GM06990 (cell line): ENCODE results near the gene EIPR1.

ENCODE experiments used
- DNase-seq: peaks from one replicate; pipeline ENCODE4 v3.0.0-alpha.2; 2011; ENCODE audit not compliant: insufficient read length; ENCODE audit errors: extremely low read depth
- H3K27me3 ChIP-seq: replicated peaks from 2 replicates; pipeline ENCODE4 v1.6.0; 2011; ENCODE audit warnings: low read length; ENCODE audit not compliant: control insufficient read depth, insufficient read depth
- H3K36me3 ChIP-seq: 2 replicates; pipeline ENCODE4 v1.5.1; 2011; ENCODE audit warnings: low read length; ENCODE audit not compliant: control insufficient read depth, insufficient read depth
- H3K4me3 ChIP-seq: replicated peaks from 2 replicates; pipeline ENCODE4 v1.5.1; 2011; ENCODE audit warnings: low read depth, mild to moderate bottlenecking, control low read depth, low read length
- TF ChIP-seq, protein P1 (sequence below): IDR thresholded peaks from 2 replicates; pipeline ENCODE4 v1.5.1; 2011; ENCODE audit warnings: low read length, control low read depth, mild to moderate bottlenecking, inconsistent platforms; ENCODE audit not compliant: insufficient read depth, poor library complexity, severe bottlenecking

EIPR1 gene

DNA sequence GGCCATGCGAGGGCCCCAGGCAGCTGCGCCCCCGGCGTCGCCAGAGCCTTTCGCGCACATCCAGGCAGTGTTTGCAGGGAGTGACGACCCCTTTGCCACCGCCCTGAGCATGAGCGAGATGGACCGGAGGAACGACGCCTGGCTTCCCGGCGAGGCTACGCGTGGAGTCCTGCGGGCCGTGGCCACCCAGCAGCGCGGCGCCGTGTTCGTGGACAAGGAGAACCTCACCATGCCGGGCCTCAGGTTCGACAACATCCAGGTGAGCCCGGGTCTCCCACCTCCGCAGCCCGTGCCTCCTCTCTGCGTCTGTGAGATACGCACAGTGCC lies 10.8 kb upstream of the EIPR1 start:
- Histone ChIP-seq H3K4me3 (no peak overlapping the region), H3K36me3 (peaks cover 12% of the 10 kb centered on the region), H3K27me3 (no peaks in the 10 kb centered on the region)
- DNase-seq, result no peak
- TF ChIP-seq, protein P1, sequence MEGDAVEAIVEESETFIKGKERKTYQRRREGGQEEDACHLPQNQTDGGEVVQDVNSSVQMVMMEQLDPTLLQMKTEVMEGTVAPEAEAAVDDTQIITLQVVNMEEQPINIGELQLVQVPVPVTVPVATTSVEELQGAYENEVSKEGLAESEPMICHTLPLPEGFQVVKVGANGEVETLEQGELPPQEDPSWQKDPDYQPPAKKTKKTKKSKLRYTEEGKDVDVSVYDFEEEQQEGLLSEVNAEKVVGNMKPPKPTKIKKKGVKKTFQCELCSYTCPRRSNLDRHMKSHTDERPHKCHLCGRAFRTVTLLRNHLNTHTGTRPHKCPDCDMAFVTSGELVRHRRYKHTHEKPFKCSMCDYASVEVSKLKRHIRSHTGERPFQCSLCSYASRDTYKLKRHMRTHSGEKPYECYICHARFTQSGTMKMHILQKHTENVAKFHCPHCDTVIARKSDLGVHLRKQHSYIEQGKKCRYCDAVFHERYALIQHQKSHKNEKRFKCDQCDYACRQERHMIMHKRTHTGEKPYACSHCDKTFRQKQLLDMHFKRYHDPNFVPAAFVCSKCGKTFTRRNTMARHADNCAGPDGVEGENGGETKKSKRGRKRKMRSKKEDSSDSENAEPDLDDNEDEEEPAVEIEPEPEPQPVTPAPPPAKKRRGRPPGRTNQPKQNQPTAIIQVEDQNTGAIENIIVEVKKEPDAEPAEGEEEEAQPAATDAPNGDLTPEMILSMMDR, result no peak

DNA sequence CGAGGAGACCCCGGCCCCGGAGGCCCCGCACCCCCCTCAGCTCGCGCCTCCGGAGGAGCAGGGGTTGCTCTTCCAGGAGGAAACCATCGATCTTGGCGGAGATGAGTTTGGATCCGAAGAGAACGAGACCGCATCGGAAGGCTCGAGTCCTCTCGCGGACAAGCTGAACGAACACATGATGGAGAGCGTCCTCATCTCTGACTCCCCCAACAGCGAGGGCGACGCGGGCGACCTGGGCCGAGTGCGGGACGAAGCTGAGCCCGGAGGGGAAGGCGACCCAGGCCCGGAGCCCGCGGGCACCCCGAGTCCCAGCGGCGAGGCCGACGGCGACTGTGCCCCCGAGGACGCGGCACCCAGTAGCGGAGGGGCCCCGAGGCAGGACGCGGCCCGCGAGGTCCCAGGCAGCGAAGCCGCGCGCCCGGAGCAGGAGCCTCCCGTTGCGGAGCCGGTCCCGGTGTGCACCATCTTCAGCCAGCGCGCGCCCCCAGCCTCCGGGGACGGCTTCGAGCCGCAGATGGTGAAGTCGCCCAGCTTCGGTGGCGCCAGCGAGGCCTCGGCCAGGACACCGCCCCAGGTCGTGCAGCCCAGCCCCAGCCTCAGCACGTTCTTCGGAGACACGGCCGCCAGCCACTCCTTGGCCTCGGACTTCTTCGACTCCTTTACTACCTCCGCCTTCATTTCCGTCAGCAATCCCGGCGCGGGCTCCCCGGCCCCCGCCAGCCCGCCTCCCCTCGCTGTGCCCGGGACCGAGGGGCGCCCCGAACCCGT lies 10.2 kb upstream of the EIPR1 start:
- Histone ChIP-seq H3K27me3 (no peaks in the 10 kb centered on the region), H3K4me3 (no peak overlapping the region), H3K36me3 (peaks cover 12% of the 10 kb centered on the region)
- TF ChIP-seq, protein P1, result no peak
- no peak for DNase-seq

DNA sequence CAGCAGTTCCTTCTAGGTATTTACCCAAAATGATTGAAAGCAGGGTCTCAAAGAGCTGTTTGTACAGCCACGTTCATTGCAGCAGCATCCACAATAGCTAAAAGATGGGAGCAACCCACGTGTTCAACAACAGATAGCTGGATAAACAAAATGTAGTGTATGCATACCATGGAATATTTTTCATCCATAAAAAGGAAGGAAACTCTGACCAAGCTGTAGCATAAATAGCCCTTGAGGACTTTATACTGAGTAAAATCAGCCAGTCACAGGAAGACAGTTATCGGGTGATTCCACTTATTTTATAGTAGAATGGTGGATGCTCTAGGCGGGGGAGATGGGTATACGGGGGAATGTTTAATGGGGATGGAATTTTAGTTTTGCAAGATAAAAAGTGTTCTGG lies 9.4 kb upstream of the EIPR1 start:
- no peaks in the 10 kb centered on the region for H3K27me3 ChIP-seq
- DNase-seq, result no peak
- peaks cover 12% of the 10 kb centered on the region for H3K36me3 ChIP-seq
- no peak overlapping the region for H3K4me3 ChIP-seq
- TF ChIP-seq, protein P1, result no peak

DNA sequence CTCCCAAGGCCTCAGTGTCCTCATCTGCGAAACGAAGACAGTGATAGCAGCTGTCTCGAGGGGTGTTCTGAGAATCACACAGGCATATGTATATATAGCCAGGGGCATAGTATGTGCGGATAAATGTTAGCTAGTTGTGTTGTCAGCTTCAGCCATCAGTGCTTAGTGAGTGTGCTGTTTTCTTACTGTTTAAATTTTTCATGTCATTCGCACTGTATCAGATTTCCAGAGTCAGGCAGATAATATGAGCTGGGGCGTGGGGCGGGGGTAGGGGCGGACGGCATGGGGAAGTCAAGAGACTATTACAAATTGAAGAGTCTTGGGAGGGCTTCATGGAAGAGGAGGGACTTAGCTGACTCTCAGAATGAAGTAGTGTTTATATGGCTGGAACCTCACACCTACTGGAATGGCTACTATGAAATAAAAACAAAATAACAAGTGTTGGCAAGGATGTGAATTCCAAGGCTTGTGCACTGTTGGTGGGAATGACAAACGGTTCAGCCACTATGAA lies 8.9 kb upstream of the EIPR1 start:
- TF ChIP-seq, protein P1, result no peak
- Histone ChIP-seq H3K4me3 (no peak overlapping the region), H3K36me3 (peaks cover 12% of the 10 kb centered on the region), H3K27me3 (no peaks in the 10 kb centered on the region)
- DNase-seq, result no peak

DNA sequence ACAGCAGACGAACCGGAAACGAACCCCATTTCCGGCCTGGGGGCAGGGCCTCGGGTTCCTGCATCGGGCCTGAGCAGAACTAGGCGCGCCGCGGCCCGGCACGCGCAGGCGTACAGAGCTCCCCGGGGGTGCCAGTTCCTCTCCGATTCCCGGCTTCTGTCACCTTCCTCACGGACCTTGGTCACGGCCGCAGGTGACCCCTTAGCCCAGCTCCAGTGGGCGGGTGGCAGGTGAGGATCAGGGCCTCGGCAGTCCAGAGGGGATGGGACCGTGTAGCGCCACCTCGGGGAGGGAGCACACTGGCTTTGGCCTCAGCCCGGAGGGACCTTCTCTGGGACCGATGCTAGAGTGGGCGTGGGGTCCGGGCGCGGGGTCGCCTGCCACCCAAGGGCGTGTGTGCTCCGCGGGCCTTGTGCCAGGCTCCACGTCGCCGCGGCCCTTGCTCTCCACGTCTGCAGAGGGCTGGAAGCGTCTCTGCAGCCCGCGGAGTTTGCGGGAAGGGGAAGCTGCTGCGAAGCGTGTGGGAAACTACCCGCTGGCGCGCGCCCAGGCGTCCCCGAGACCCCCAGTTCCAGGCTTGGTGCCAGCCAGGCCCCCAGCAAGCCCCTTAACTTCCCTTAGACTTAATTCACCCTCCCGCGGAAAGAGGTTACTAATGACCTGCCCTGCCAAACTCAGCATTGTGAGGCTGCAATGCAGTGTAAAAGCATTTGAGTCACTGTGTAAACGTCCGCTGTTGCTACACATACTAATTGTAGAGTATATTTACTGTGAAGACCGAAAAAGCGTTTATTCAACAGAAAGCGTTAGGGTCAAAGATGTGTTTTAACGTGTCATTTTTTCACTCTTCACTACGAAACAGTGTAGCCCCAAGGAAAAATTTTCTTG lies 2.3 kb upstream of the EIPR1 start, which contains the start of gene TRAPPC12:
Gene TRAPPC12, plus strand, starts transcription at position 48 of the 888 bp plus-strand sequence. CDS start 7,930 bp downstream, outside the sequence.
- no peaks in the 10 kb centered on the region for H3K27me3 ChIP-seq
- no peaks in the 10 kb centered on the region for H3K36me3 ChIP-seq
- TF ChIP-seq, protein P1, result peak; percentile 71
- H3K4me3 ChIP-seq, result peak within 1 kb of the TSS; percentile 87
- DNase-seq, result peak; percentile 94
